ENCODE measurements around the gene TRPC4.

DNA sequence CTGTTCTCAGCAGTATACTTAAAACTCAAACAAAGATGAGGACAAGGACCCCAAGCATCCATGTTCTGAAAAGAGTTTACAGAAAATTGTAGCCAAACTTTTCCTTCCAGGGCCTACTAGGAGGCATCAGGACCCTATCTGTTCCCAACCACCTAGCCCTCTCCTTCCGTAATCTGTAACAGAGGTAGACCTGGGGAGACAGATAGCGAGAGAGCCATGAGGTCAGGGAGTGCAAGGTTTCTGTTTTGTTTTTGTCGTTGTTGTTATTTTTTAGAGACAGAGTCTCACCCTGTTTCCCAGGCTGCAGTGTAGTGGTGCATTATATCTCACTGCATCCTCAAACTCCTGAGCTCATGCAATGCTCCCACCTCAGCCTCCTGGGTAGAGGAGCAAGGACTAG is 187.1 kb downstream of the TRPC4 start:
- TF ChIP-seq CTCF (IDR thresholded peaks at IDR 0.05) (no peak), POLR2A (IDR thresholded peaks at IDR 0.05) (no peak)
